ENCODE results near the gene VWA3B. TPM values are rescaled to one million over a fixed set of nuclear protein-coding genes. Genes with fewer than 3 reads are reported as not detected.

VWA3B gene
- total RNA-seq, 1 experiment from 2014 or later = not detected

DNA sequence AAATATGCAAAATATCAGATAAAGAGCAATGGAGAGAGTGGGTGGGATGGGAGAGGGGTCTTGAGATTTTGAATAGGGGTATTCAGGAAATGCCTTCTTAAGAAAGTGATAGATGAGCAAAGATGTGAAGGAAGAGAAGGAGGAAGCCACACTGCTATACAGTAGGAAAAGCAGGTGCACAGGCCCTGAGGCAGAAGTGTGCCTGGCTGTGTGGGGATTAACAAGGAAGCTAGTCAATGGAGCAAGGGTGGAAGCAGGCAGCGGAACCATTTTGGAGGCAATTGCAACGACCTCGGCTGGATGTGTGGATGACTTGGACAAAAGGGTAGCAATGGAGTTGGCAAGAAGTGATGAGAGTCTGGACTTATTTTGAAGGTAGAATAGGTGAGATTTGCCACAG, 248.3 kb downstream of the VWA3B start:
- H2BK12ac ChIP-seq (ENCODE audit: insufficient read length, low read depth, low read length) = no peak overlapping the region
- H4K5ac ChIP-seq (ENCODE audit: insufficient read length, low read depth, low read length) = no peak overlapping the region
- H3K4me3 Mint-ChIP-seq = no peak overlapping the region; a peak in 2 of 5 replicates
- WGBS (ENCODE audit: extremely low coverage, insufficient read length, low lambda C conversion rate) = no CpG with 5 or more reads among the region's 3 CpGs
- H3K23me2 ChIP-seq (ENCODE audit: insufficient read length, low read depth, low read length, poor library complexity, severe bottlenecking) = no peaks in the 10 kb centered on the region
- H3K9ac ChIP-seq (ENCODE audit: extremely low read depth, insufficient read length, low read length) = no peak overlapping the region
- no peak overlapping the region for H3K14ac ChIP-seq (ENCODE audit: insufficient read depth, low read length)
- no peak overlapping the region for H3K4me2 ChIP-seq (ENCODE audit: insufficient read depth, insufficient read length, low read length)
- no peak overlapping the region for H2BK15ac ChIP-seq (ENCODE audit: low read depth, low read length)
- no peak overlapping the region for H2AK5ac ChIP-seq (ENCODE audit: insufficient read length, low read length)
- no peak overlapping the region for H3K23ac ChIP-seq (ENCODE audit: insufficient read length, low read depth, low read length)
- H3K27ac Mint-ChIP-seq = no peak overlapping the region
- H3K4me1 Mint-ChIP-seq = peaks cover 37 to 55% of the 10 kb centered on the region in 2 experiments
- no peaks in the 10 kb centered on the region for H4K20me1 ChIP-seq (ENCODE audit: control insufficient read depth, insufficient read depth, insufficient read length)
- no peaks in the 10 kb centered on the region for H3K79me1 ChIP-seq (ENCODE audit: insufficient read depth, low read depth, low read length, poor library complexity, severe bottlenecking)
- H2BK5ac ChIP-seq (ENCODE audit: insufficient read length, low read length) = no peak overlapping the region
- H3K9me3 ChIP-seq (ENCODE audit: control insufficient read depth, low read depth, low read length) = no peaks in the 10 kb centered on the region
- no peak overlapping the region for H2BK20ac ChIP-seq (ENCODE audit: low read depth, low read length, poor library complexity, severe bottlenecking)
- H4K91ac ChIP-seq (ENCODE audit: insufficient read length, low read depth, low read length) = no peak overlapping the region
- H2BK120ac ChIP-seq (ENCODE audit: low read depth, low read length, poor library complexity, severe bottlenecking) = no peak overlapping the region
- no peak overlapping the region for H3K27ac ChIP-seq (ENCODE audit: insufficient read length, low read depth, low read length)
- H3K79me2 ChIP-seq (ENCODE audit: insufficient read depth, low read length) = 0 out of 2 replicates have a peak, but pooled peaks cover 2% of the 10 kb centered on the region
- peaks cover 0 to 4% (median 2%) of the 10 kb centered on the region in 3 experiments; a peak in 2 of 7 replicates for H3K36me3 Mint-ChIP-seq (ENCODE audit: insufficient read depth in 1 of 3, low read depth in 3 of 3)
- no peak overlapping the region for H3T11ph ChIP-seq (ENCODE audit: low read length)
- H3K4ac ChIP-seq (ENCODE audit: low read depth, low read length) = no peak overlapping the region
- peaks cover 10% of the 10 kb centered on the region; the same call in 1 of the 2 replicates for H3K4me1 ChIP-seq (ENCODE audit: insufficient read depth, low read length)
- H4K8ac ChIP-seq (replicated peaks; ENCODE audit: insufficient read length, low read depth, low read length) = no peak overlapping the region
- no peak overlapping the region for H3K18ac ChIP-seq (ENCODE audit: insufficient read length, low read depth, low read length)
- H3K27me3 ChIP-seq (ENCODE audit: insufficient read depth, low read length) = peaks cover 2% of the 10 kb centered on the region; the same call in 1 of the 2 replicates
- H3K9me3 Mint-ChIP-seq = peaks cover 9 to 11% of the 10 kb centered on the region in 2 experiments
- no peak for DNase-seq
- TF ChIP-seq, protein P1, sequence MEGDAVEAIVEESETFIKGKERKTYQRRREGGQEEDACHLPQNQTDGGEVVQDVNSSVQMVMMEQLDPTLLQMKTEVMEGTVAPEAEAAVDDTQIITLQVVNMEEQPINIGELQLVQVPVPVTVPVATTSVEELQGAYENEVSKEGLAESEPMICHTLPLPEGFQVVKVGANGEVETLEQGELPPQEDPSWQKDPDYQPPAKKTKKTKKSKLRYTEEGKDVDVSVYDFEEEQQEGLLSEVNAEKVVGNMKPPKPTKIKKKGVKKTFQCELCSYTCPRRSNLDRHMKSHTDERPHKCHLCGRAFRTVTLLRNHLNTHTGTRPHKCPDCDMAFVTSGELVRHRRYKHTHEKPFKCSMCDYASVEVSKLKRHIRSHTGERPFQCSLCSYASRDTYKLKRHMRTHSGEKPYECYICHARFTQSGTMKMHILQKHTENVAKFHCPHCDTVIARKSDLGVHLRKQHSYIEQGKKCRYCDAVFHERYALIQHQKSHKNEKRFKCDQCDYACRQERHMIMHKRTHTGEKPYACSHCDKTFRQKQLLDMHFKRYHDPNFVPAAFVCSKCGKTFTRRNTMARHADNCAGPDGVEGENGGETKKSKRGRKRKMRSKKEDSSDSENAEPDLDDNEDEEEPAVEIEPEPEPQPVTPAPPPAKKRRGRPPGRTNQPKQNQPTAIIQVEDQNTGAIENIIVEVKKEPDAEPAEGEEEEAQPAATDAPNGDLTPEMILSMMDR (conservative IDR thresholded peaks at IDR 0.05) = no peak
- H3K56ac ChIP-seq (ENCODE audit: insufficient read length, low read depth, low read length) = no peak overlapping the region
- H2AFZ ChIP-seq (ENCODE audit: low read length) = no peak overlapping the region
- peaks cover 63% of the 10 kb centered on the region for H3K27me3 Mint-ChIP-seq (ENCODE audit: low read depth)
